Right atrium auricular region (tissue), 2 donors: Measurements from ENCODE around the gene PRAMEF15. TPM values are rescaled to one million over a fixed set of nuclear protein-coding genes. Genes with fewer than 3 reads are reported as not detected.
"Not testable (repeated sequence)": the region's sequence is repeated elsewhere in the genome, so short reads cannot be mapped to it uniquely, and the experiment has no call there.

ENCODE experiments used
- DNase-seq: peaks from one replicate; pipeline ENCODE4 v3.0.0-alpha.2; 2019; ENCODE audit warnings: low spot score
- H3K27ac ChIP-seq, 2 donors: fragments of 200-600 bp; sonication (generic); 1 replicate in 1 of 2; 2 replicates in 1 of 2; pipeline ENCODE4 v1.5.1; 2016 to 2019
- H3K27me3 ChIP-seq, 2 donors: fragments of 200-600 bp; sonication (generic); one replicate each; pipeline versions ENCODE4 v1.5.1 to v1.6.0; 2017 to 2019
- H3K36me3 ChIP-seq: fragments of 200-600 bp; sonication (generic); one replicate; pipeline ENCODE4 v1.5.1; 2016
- H3K4me1 ChIP-seq, 2 donors: fragments of 200-600 bp; sonication (generic); one replicate each; pipeline versions ENCODE4 v1.5.1 to v1.6.0; 2017 to 2019
- H3K4me3 ChIP-seq, 2 donors: fragments of 200-600 bp; sonication (generic); 1 replicate in 1 of 2; 2 replicates in 1 of 2; pipeline ENCODE4 v1.5.1; 2017 to 2019; ENCODE audit warnings: mild to moderate bottlenecking in 1 of 2, moderate library complexity in 1 of 2
- H3K9me3 ChIP-seq, 2 donors: fragments of 200-600 bp; sonication (generic); one replicate each; pipeline ENCODE4 v1.5.1; 2019
- CTCF ChIP-seq, 2 donors: fragments of 200-600 bp; sonication (generic); IDR thresholded peaks; one replicate each; pipeline ENCODE4 v1.5.1; 2019; ENCODE audit warnings: antibody characterized with exemption in 2 of 2
- total RNA-seq, 2 donors: library from RNA; depleted of rRNA; stranded (reverse); fragments of >200 nt; gene quantifications; one replicate each; pipeline ENCODE4 v1.1.0, GENCODE V29; 2016

The PRAMEF15 gene
- total RNA-seq, 2 donors from 2014 or later, result not detected

DNA sequence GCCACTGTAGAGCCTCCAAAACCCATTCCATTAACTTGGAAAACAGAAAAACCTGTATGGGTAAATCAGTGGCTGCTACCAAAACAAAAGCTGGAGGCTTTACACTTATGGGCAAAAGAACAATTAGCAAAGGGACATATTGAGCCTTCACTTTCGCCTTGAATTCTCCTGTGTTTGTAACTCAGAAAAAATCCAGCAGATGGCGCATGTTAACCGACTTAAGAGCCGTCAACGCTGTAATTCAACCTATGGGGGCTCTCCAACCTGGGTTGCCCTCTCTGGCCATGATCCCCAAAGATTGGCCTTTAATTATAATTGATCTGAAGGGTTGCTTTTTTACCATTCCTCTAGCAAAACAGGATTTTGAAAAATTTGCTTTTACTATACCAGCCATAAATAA, 41.4 kb downstream of the PRAMEF15 start:
- H3K4me1 ChIP-seq, DNase-seq, H3K4me3 ChIP-seq, H3K9me3 ChIP-seq, H3K27ac ChIP-seq, H3K27me3 ChIP-seq, H3K36me3 ChIP-seq: not testable (repeated sequence)
- peak in 1 of 2 donors; percentile 64 for TF ChIP-seq CTCF (IDR thresholded peaks at IDR 0.05)

DNA sequence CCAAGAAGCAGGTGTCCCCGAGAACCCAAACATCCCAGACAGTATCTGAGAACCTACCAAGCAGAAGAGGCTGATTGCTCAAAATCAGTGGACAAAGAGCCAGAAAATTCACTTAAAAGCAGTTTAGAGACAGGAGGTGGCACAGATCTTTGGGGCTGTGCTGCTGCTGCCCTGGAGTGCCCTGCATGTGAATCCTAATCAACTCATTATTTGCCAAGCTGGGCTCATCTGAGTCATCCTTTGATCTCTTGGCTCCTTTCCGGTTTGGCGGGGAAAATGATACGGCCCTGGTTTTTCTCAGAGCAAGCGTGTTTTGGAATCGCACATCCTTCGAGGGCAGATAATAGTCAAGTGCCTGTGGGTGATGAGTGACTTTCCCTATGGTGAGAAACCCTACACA, 47.0 kb downstream of the PRAMEF15 start:
- not testable (repeated sequence) for H3K27ac ChIP-seq, H3K36me3 ChIP-seq, H3K4me3 ChIP-seq, H3K9me3 ChIP-seq, DNase-seq, H3K27me3 ChIP-seq, H3K4me1 ChIP-seq

DNA sequence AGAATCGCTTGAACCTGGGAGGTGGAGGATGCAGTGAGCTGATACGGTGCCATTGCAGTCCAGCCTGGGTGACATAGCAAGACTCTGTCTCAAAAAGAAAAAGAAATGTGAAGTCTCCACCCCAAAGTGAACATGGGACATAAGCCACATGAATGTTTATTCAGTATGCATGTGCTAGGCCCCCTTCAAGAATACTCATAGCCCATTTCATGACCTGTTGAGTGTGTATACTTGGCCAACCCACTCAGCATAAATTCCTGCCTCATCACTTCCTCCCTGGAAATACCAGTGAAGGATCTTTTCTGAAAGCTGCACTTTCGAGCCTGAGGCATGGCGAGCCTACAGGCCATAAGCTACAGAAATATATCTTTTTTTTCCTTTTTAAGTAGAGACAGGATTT, 49.5 kb downstream of the PRAMEF15 start:
- not testable (repeated sequence) for H3K9me3 ChIP-seq, H3K27me3 ChIP-seq, H3K27ac ChIP-seq, H3K4me1 ChIP-seq, H3K36me3 ChIP-seq, DNase-seq, H3K4me3 ChIP-seq

DNA sequence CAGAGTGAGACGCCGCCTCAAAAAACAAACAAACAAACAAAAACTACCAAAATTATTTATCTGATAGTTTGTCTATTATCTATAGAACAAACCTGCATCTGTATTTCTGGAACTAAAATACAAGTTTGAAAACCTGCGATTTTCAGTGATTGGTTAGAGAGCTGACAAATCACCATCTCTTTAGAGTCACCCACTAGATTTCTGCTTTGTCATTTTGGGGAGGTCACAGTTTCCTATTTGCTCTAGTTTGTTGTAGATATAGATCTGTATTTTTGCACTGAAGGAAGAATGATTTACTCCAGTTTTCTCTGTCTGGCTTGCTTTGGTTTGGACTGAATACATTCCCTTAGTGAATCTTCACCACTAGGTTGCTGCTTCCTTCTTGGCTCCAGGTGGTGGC, 51.2 kb downstream of the PRAMEF15 start:
- DNase-seq, result not testable (repeated sequence)

GRCh38 chr1:13368544-13368943, 53.2 kb downstream of the PRAMEF15 start:
- not testable (repeated sequence) for DNase-seq, H3K9me3 ChIP-seq, H3K4me1 ChIP-seq, H3K27me3 ChIP-seq, H3K4me3 ChIP-seq, H3K36me3 ChIP-seq, H3K27ac ChIP-seq

More for the DNA sequence above, 51.2 kb downstream of the PRAMEF15 start:
- not testable (repeated sequence) for H3K4me1 ChIP-seq, H3K36me3 ChIP-seq, H3K4me3 ChIP-seq, H3K9me3 ChIP-seq, H3K27me3 ChIP-seq, H3K27ac ChIP-seq

Other genes starting within 250 kb of the PRAMEF15 start
- gene PRAMEF25, start 244.8 kb upstream of the PRAMEF15 start, total RNA-seq, result not detected
- gene HNRNPCL2, start 198.7 kb upstream of the PRAMEF15 start, total RNA-seq, result not detected
- not detected for gene PRAMEF26, start 159.6 kb upstream of the PRAMEF15 start, total RNA-seq
- gene HNRNPCL4, start 149.9 kb upstream of the PRAMEF15 start, total RNA-seq, result not detected
- gene PRAMEF9, start 143.7 kb upstream of the PRAMEF15 start, total RNA-seq, result not detected
- gene PRAMEF13, start 114.2 kb upstream of the PRAMEF15 start, total RNA-seq, result not detected
- gene PRAMEF18, start 89.4 kb upstream of the PRAMEF15 start, total RNA-seq, result not detected
- not detected for gene PRAMEF5, start 61.4 kb upstream of the PRAMEF15 start, total RNA-seq
- not detected for gene PRAMEF8, start 30.4 kb upstream of the PRAMEF15 start, total RNA-seq
- not detected for gene PRAMEF33, start 12.0 kb upstream of the PRAMEF15 start, total RNA-seq
- not detected for gene PRAMEF14, start 31.6 kb downstream of the PRAMEF15 start, total RNA-seq
- gene PRAMEF19, start 56.4 kb downstream of the PRAMEF15 start, total RNA-seq, result not detected
- gene PRAMEF17, start 74.1 kb downstream of the PRAMEF15 start, total RNA-seq, result not detected
- gene PRAMEF20, start 94.9 kb downstream of the PRAMEF15 start, total RNA-seq, result not detected
- under 1 TPM in 1 of 2 donors, not detected in 1; 0.98 TPM for gene LRRC38, start 198.4 kb downstream of the PRAMEF15 start, total RNA-seq